DMS 273 (cell line): ENCODE data around the gene PBXIP1.
"Not testable (repeated sequence)": the region's sequence is repeated elsewhere in the genome, so short reads cannot be mapped to it uniquely, and the experiment has no call there.

Experiments used
- DNase-seq: peaks from one replicate; lab custom pipeline; 2025; ENCODE audit not compliant: unreplicated experiment; lab: John Stamatoyannopoulos, UW

PBXIP1 gene

DNA sequence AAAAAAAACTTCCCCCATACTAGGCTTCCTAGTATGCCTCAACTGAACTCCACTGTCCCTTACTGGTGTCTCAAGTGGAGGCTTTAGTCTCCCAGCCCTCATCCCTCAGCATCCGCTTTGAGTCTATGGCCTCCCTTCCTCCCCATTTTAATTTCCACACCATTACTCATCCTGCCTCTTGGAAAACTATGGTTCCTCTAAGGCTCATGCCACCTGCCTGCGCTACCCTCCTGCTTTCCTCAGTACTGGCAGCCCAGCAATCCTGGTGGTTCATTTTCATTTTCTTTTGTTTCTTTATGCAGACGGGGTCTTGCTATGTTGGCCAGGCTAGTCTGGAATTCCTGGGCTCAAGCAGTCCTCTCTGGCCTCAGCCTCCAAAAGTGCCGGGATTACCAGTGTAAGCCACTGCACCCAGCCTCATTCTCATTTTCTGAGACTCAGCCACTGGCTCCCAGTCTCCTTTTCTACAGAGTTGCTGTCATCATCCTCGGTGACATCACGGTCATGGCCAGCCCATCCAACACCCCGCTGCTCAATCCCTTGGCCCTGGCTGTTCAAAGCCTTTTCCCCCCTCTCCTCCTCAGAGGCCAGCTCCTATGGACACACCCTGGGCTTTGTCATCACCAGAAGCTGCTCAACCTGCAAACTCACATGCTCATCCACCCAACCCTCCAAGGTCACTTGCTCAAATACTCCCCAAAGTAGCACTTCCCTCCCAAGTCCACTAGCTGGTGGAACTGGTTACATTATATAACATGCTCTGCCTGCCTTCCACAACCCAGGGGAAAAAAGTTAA, 17.1 kb downstream of the PBXIP1 start:
- no peak for DNase-seq

DNA sequence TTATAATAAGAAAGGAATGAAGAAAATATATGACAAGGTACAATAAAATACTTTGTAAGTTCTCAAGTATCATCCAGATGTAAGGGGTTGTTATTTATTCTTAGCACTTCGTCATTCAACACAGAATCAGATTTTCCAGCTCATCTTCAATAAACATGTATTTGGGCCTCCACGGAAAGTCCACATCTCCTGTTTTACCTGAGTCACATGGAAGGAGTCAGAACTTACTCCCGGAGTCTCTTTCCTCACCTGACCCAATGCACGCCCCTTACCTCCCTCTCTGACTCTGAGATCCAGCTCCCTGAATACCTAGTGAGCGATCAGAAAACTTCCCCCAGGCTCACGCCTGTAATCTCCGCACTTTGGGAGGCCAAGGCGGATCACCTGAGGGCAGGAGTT, 17.9 kb downstream of the PBXIP1 start:
- no peak for DNase-seq

DNA sequence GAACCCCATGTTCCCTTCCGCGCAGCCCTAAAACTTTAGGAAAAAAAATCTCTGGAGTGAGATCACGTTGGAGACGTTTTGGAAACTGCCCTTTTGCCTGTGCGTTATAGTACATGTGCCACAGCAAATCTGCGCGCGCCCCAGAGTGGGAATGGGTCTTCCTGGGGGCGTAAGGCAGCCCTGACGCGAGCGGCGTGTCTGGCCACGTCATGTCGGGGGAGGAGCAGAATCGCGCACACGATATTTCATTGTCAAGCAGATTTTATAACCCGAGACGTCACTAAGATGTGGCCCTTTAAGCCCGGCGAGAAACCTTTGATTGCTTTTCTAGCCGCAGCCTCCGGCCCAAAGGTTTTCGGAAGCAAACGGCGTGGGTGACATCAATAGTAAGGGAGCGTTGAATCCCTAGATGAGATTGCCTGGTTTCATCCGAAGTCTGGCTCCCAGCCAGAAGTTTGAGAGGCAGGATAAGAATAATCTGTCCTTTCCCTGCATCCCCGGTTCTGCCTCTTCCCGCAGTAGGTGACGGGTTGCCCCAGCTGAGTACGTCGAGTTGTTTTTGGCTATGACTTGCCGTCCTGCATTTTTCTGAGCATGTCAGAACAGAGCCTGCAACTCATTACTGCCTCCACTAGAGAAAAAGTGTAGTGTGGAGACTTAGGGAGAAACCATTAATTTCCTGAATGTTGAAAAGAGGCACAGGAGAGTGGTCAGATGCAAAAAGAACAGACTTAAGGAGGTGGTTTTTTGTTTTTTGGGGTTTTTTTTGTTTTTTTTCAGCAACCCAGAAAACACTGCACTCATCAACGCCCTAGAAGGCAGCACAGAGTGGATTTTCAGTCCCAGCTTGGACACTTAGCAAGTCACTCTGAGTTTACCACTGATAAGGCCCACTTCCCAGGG, 18.6 kb downstream of the PBXIP1 start:
- peak; percentile 96 for DNase-seq

DNA sequence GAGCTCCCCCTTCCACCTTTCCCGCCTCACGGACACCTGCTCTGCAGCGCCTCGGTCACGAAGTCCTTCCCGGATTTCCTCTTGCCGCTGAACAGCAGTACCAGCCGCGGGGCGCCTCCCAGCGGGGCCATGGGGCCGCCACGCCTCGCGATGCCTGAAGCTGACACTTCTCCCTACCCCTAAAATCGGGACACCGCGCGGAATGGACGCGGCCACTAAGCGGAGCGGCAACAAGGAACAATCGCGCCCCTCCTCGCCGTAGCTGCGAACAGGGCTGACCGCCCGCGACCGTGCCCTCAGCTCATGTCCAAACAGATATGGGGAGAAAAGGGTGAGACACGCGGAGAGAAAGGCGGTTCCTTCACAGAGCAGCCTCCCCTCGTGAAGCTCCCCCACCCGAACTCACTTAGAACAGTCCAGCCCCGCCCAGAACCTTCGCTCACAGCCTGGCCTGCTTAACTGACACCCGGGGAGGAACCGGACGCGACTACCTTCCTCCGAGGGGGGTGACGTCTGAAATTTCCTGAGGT, 19.3 kb downstream of the PBXIP1 start, which contains the start of gene PMVK:
TSS of gene PMVK (minus strand) at position 165 of the 530 bp plus-strand sequence. CDS start at position 131, 34 bp downstream.
- DNase-seq, result peak; percentile 97

DNA sequence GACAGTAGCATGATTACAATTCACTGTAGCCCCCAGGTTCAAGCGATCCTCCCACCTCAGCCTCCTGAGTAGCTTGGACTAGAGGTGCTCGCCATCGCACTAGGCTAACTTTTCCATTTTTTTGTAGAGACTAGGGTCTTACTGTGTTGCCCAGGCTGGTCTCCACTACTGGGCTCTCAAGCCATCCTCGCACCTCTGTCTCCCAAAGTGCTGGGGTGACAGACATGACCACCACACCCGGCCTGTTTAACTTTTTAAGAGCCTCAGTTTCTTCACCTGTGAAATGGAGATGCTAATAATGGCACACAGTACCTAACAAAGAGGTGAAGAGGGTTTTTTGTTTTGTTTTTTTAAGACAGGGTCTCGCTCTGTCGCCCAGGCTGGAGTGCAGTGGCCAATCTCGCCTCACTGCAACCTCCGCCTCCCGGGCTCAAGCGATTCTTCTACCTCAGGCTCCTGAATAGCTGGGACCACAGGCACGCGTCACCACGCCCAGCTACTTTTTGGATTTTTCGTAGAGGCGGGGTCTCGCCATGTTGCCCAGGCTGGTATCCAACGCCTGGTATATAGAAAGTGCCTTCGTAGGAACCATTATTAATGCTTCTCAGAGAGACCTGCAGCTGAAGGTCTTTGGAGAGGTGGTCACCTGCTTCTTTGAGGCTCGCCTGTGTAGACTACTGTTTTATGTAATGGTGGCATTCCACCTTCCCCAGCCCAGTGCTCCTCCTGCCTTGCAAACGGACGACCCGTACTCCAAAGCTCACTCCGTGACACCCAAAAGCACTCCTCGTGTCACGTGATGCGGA, 19.9 kb downstream of the PBXIP1 start:
- DNase-seq, result no peak

DNA sequence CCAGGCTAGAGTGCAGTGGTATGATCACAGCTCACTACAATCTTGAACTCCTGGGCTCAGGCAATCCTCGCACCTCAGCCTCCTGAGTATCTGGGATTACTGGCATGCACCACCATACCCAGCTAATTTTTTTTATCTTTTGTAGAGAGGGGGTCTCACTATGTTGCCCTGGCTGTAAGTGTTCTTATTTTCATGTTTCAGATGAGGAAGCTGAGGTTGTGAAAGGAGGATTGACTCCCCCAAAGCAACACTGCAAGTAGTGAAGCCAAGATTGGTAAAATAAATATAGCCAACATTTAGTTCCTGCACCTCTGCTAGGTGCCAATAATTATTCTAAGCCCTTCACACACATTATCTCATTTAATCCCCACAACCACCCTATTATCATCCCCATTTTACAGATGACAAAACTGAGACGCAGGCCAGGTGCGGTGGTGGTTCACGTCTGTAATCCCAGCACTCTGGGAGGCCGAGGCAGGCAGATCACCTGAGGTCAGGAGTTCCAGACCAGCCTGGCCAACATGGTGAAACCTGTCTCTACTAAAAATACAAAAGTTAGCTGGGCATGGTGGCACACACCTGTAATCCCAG, 21.4 kb downstream of the PBXIP1 start:
- DNase-seq, result no peak

DNA sequence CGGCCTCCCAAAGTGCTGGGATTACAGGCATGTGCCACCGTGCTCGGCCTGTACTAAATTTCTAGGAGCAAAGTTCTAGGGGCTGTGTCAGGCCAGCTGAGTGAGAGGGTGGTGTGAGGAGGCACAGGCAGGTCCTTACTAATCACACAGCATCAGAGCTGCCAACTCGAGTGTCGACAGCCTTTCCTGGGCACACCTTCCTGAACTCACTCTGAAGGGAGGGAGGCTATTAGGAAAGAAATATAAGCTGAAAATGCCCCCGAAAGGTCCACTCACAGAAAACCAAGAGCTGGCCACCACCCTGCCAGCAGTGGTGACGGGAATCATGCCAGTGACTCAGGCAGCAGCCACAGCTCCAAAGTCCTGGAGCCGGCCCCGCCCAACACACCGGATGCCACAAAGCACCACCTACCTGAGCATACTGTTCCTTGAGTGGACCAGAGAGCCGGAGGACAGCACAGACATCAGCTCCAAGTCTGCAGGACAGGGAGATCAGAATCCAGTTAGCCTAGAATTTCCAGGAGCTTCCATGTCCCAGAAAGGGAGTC, 23.9 kb downstream of the PBXIP1 start:
- DNase-seq, result no peak

DNA sequence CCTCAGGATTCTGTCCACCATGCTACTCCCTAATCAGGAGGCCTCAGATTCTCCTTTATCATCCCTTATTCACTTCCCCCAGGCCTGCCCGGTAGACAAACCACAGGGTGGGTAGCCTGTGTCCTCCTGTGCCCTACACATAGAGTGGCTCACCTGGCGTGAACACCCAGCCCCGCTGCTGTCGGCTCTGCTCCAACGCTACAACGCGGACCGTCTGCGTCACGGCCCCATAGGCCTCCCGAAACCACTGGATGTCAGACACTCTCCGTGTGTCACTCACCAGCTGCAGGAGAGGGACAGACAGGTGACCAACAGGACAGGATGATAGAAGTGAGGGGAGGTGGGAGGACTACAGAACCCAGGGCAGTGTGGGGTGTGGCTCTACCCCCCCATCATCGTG, 29.7 kb downstream of the PBXIP1 start:
- DNase-seq, result no peak

DNA sequence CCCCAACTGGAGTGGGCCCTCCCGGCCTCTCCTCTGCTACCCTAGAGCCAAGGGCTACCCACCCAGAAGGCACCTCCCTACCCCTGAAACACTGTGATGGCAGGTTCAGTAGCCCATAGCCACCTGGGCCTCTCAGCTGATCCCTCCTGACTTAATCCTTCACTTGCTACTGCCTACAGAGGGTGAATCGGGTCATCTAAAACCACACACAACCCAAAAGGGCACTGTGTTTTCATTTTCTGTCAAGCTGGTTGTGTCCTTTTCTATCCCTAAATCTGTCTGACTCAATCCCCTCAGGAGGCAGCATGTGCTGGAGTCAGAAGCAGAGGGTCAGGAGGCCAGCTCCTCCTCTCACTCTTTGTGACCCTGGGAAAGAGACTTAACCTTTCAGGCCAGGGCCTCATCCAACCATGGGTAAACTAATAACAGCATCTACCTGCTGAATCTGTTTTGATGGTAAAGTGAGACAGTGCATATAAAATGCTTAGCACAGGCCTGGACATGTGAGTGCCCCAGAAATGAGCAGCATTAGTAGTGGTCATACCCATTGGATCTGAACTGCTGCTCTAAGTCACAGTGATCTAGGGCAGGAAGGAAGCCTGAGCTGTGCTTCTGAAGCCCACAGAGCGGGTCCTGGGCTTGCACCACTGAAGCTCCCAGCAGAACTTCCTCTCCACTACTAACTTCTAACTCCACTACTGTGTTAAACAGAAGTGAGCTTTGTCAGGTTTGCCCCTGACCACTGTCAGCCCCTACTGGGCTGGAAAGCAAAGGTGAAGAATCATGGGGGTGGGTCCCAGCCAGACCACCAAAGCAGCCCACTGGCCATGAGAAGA, 30.3 kb downstream of the PBXIP1 start:
- DNase-seq, result no peak

DNA sequence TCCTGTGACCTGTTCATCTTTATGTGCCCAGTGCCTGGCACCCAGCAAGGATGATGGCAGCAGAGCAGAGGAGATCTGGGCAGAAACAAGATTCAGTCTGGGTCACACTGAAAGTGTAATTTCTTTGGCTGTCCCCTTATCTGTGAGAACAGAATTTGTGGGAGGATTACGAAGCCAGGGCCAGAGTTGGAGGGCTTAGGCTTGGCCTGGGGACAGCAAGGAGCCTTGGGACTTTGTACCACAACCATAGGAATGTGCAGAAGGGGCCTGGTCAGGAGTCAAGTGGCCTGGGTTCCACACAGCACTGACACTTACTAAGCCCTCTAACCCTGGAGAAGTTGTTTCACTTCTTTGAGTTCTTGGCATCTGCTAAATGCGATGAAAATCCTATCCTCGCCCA, 32.2 kb downstream of the PBXIP1 start:
- DNase-seq, result no peak

DNA sequence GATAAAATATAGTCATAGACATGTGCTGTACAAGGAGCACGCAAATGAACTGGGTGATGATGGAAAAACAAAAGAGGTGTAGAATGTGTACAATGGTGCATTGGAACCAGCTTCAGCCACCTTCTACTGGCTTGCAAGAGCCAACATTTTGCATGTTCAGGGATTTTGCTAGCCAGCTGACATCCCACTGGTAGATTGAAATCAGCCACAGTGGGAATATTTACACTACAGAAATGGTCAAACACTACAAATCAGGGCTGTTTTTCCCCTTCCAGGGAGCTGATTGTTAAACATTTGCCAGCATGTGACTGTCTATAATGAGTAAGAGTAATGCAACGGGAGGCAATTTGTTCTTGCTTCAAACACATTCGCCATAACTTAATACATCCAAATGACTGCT, 42.6 kb downstream of the PBXIP1 start:
- DNase-seq, result no peak

DNA sequence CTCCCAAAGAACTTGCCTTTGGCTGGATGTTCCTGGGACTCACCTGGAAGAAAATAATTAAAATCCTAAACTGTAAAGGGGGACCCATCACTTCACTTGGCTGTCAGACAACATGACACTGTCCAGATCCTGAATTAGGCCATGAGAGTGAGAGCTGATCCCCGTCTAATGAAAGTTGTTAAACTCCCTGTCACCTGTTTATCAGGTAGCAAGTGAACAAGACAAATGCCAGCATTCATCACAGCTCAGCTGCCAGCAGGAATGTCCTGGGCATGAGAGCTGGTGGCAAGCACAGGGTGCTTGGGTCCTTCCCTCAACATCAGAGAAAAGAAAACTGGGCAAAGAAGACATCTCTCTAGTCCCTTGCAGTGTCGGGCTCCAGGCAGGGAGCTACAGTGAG, 43.1 kb downstream of the PBXIP1 start:
- no peak for DNase-seq

DNA sequence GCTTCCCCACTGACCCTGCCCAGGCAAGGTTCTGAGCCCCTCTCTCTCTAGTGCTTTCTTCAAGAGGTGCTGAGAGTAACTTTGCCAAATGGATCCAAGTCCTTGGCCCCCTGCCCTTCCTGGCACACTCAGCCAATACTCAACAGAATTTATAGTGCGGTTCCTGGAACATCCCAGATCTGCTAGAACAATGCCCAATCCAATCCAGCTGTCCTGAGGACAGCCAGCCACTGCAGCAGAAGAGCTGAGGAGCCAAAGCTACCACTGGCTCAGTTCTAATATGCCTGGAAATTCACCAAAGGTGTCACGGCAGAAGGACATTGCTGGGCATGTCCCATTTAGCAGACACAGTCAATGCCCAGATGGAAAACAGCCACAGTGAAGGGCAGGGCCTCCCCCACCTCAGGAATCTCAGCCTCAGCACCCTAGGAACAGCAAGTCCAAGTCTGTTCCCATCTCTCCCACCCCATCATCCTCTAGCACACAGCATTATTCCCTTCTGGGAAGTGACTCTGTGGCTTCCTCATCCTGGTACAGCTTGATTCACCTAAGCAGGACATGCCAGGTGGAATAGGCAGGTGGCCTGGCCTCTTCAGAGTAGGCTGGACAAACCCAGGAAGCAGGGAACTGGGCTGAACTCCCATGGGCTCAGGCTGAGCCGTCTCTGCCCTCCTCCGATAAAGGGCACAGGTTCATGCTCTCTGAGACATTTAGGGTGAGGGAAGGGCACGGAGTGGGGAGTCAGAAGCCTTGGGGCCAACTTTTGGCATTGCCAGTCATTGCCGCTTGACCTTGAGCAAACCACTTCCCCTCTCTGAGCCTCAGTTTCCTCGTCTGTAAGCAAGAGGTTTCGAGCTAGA, 44.0 kb downstream of the PBXIP1 start:
- no peak for DNase-seq

DNA sequence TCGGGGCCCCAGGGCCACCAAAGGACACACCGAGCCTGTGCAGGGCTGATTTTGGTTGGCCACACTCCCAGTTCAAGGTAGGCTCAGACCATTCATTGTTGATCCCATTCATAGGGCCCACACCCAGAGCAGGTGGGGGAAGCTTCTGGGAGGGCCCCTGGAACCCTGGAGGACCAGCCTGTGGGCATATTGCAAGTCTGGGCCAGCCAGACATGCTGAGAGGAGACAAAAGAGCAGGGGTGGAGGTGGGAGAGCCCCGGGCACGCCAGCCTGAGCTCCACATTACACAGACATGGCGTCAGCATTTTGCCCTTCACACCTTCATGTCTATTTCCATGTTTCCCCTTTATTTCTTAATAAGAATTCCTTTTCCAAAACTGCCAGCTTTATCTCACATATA, 45.0 kb downstream of the PBXIP1 start:
- DNase-seq, result no peak

DNA sequence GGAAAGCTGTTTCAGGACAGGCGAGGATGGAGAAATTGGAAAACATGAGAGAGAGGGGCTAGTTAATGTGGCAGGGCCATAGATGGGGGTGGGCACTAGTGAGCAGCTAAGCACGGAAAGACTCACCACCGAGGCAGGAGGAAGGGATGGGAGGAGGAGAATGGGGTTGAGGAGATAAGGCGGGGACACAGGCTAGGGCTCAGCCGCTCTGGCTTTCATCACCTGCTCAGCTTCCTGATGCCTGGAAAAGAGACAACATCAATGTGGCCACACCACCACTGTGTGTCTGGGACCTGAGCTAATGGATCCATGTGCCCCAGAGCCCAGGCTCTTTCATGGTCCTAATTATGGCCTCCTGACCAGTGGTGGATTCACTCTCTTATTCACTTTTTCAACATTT, 47.0 kb downstream of the PBXIP1 start:
- DNase-seq, result no peak

DNA sequence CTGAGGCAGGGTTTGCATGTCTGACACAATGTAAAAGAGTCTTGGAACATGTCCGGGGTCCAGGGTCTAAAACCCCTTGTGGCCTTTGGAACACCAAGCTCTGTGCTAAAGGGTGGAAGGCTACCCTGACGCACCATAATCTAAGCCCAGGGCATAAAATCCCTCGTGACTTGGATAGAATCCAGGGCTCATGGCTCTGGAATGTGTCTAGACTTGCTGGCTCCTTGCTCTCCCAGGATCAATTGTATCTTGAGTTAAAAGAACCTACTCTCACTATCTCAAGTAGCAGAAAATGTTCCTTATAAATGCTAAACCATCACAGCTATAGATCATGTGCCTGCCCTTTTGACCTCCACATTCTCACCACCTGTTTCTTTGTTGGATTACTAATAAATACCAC, 47.8 kb downstream of the PBXIP1 start:
- not testable (repeated sequence) for DNase-seq

DNA sequence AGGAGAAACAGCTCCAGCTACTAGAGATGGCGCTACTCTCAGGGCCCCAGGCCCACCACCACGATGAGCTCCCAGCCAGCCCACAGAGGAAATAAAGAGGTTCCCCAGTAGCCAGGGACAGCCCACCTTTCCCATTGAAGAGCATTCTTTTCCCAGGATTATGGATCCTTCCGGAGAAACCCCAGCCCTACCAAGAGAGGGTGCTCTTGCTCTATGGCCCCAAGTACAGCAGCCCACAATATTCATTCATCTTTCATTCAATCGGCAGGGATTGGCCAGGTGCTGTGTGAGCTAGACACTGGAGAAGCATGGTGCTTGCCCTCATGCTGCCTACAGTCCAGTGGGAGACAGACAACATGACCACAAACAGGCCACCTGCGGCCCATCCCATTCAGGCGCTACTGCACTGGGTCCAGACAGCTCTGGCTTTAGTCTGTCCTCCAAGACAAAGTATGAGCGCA, 49.2 kb downstream of the PBXIP1 start:
- peak; percentile 20 for DNase-seq

DNA sequence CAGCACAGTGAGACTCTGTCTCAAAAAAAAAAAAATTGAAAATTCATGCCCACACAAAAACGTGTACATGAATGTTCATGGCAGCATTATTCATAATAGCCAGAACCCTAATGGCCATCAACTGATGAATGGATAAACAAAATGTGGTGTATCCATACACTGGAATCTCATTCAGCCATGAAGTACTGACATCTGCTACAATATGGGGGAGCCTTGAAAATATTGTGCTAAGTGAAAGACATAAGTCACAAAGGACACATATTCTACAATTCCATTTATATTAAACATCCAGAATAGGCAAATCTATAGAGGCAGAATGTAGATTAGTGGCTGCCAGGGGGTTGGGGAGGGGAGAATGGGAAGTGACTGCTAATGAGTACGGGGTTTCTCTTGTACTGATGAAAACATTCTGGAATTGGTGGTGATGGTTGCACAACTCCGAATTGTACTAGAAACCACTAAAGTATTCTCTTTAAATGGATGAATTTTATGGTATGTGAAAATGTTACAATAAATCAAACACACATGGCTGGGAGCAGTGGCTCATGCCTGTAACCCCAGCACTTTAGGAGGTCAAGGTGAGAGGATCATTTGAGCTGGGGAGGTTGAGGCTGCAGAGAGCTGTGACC, 52.8 kb downstream of the PBXIP1 start:
- DNase-seq, result no peak
